CD4-positive, alpha-beta T cell (primary cell): ENCODE measurements around the gene COL25A1. TPM values are rescaled to one million over a fixed set of nuclear protein-coding genes. Genes with fewer than 3 reads are reported as not detected.

Source experiments
- ATAC-seq: fragments of 200-7000 bp; cut with Tn5 transposase; one replicate; pipeline ENCODE4 v1.10.0; 2022; ENCODE audit warnings: mild to moderate bottlenecking; ENCODE audit not compliant: poor library complexity
- CTCF ChIA-PET: fragments of 350-600 bp; sonication (Branson Sonifier 250); formaldehyde crosslinking; loops from one replicate; lab custom pipeline; 2021; ENCODE audit warnings: antibody characterized with exemption, inconsistent platforms; lab: Charles Lee
- POLR2A ChIA-PET: fragments of 350-600 bp; sonication (Branson Sonifier 250); formaldehyde crosslinking; loops from one replicate; lab custom pipeline; 2021; ENCODE audit warnings: antibody characterized with exemption, inconsistent platforms; lab: Charles Lee
- DNase-seq, 14 experiments: peaks; one replicate each; pipeline ENCODE4 v3.0.0-alpha.2; 2013 to 2020; ENCODE audit warnings: mixed read lengths in 2 of 14
- H3K27ac ChIP-seq, 2 donors: one replicate each; pipeline versions ENCODE4 v1.5.1 to v1.7.0; 2013; ENCODE audit warnings: low read length in 2 of 2, low read depth in 1 of 2, mild to moderate bottlenecking in 1 of 2
- H3K27me3 ChIP-seq, 2 experiments: 1 replicate in 1 of 2; 2 replicates in 1 of 2; pipeline versions ENCODE4 v1.6.1 to v1.7.0; 2013; ENCODE audit warnings: low read length in 2 of 2, control low read depth in 1 of 2, mild to moderate bottlenecking in 1 of 2, moderate library complexity in 1 of 2; ENCODE audit not compliant: insufficient read depth in 2 of 2, control insufficient read depth in 1 of 2
- H3K36me3 ChIP-seq: one replicate; pipeline ENCODE4 v1.6.1; 2013; ENCODE audit warnings: low read length, control low read depth; ENCODE audit not compliant: insufficient read depth
- H3K4me1 ChIP-seq: one replicate; pipeline ENCODE4 v1.6.1; 2013; ENCODE audit warnings: low read length, control low read depth; ENCODE audit not compliant: insufficient read depth
- H3K4me3 ChIP-seq: one replicate; pipeline ENCODE4 v1.5.1; 2013; ENCODE audit warnings: mild to moderate bottlenecking, low read length, moderate library complexity
- H3K9me3 ChIP-seq, 2 experiments: 1 replicate in 1 of 2; 2 replicates in 1 of 2; pipeline versions ENCODE4 v1.6.1 to v1.7.0; 2013; ENCODE audit warnings: low read length in 2 of 2, mild to moderate bottlenecking in 2 of 2, control low read depth in 1 of 2, moderate library complexity in 1 of 2; ENCODE audit not compliant: control insufficient read depth in 1 of 2, insufficient read depth in 1 of 2
- H3K27ac Mint-ChIP-seq: one replicate; pipeline ENCODE4 v1.8.0; 2020; ENCODE audit warnings: mixed read lengths
- H3K27me3 Mint-ChIP-seq: one replicate; pipeline ENCODE4 v1.8.0; 2021; ENCODE audit warnings: mixed read lengths
- H3K36me3 Mint-ChIP-seq: one replicate; pipeline ENCODE4 v1.8.0; 2021; ENCODE audit warnings: low read depth, mixed read lengths
- H3K4me1 Mint-ChIP-seq: one replicate; pipeline ENCODE4 v1.8.0; 2021; ENCODE audit warnings: low read depth, mixed read lengths
- H3K4me3 Mint-ChIP-seq: one replicate; pipeline ENCODE4 v1.8.0; 2020; ENCODE audit warnings: mild to moderate bottlenecking, mixed read lengths
- H3K9me3 Mint-ChIP-seq: one replicate; pipeline ENCODE4 v1.8.0; 2020; ENCODE audit warnings: mixed read lengths
- CTCF ChIP-seq: fragments of 200-600 bp; IDR thresholded peaks from one replicate; pipeline ENCODE4 v1.8.0; 2022; ENCODE audit warnings: antibody characterized with exemption, mild to moderate bottlenecking
- intact Hi-C, 2 experiments: fragments of 100-400 bp; cut with DNase I in 1 of 2; cut with micrococcal nuclease in 1 of 2; formaldehyde crosslinking; loops; one replicate each; pipeline versions ENCODE4 v1.15.1 to v1.9.0; 2023 to 2025; cut with DNase I, micrococcal nuclease
- total RNA-seq, 174 experiments: library from RNA in 2 of 174; stranded (reverse) in 2 of 174; gene quantifications; one replicate each; pipeline ENCODE4 v1.2.3 and lab custom pipeline; 2021 to 2026

Gene COL25A1
- total RNA-seq, 2 experiments from 2014 or later = 0.42 TPM; not detected in 1

DNA sequence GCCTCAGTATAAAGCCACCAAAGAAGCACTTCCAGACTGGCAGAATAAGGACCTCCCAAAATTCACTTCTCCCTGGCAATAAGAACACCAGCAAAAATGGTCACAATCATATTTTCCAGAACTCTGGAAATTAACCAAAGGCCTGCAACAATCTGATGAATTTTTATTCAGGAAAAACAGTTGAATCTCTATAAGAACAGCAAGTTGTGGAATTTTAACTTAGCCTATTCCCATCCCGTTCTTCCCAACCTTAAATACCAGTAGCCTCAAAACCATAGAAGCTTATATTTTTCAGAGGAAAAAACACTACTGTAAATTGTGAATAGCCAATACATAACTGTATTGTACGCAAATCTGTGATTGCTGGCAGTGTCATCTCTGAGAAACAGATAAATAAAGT lies 67.9 kb downstream of the COL25A1 start:
- Mint-ChIP-seq H3K36me3 (no peaks in the 10 kb centered on the region), H3K4me3 (no peak overlapping the region), H3K4me1 (no peaks in the 10 kb centered on the region), H3K27ac (no peak overlapping the region), H3K9me3 (peaks cover 6% of the 10 kb centered on the region), H3K27me3 (no peaks in the 10 kb centered on the region)
- CTCF ChIA-PET = no interaction called here
- H3K36me3 ChIP-seq = no peaks in the 10 kb centered on the region
- H3K9me3 ChIP-seq = no peaks in the 10 kb centered on the region
- no peaks in the 10 kb centered on the region for H3K27me3 ChIP-seq
- DNase-seq (no peak), ATAC-seq (no peak)
- POLR2A ChIA-PET = interaction anchor here (0.7 kb wide), 1 partner anchor 33 kb away, joined by 4 read pairs; no protein-coding TSS in a partner anchor
- intact Hi-C loops = no loop called here
- no peak overlapping the region for H3K27ac ChIP-seq
- no peaks in the 10 kb centered on the region for H3K4me1 ChIP-seq
- no peak overlapping the region for H3K4me3 ChIP-seq
- TF ChIP-seq CTCF = no peak

GRCh38 chr4:109233570-109233969 lies 68.9 kb downstream of the COL25A1 start:
- no peaks in the 10 kb centered on the region for H3K4me1 Mint-ChIP-seq
- no peak for ATAC-seq
- Histone ChIP-seq H3K27ac (no peak overlapping the region), H3K9me3 (no peaks in the 10 kb centered on the region), H3K4me1 (no peaks in the 10 kb centered on the region), H3K36me3 (no peaks in the 10 kb centered on the region), H3K4me3 (no peak overlapping the region), H3K27me3 (no peaks in the 10 kb centered on the region)
- H3K9me3 Mint-ChIP-seq = peaks cover 6% of the 10 kb centered on the region
- H3K4me3 Mint-ChIP-seq = no peak overlapping the region
- TF ChIP-seq CTCF = no peak
- H3K27ac Mint-ChIP-seq = no peak overlapping the region
- ChIA-PET CTCF (no interaction called here), POLR2A (no interaction called here)
- H3K36me3 Mint-ChIP-seq = no peaks in the 10 kb centered on the region
- DNase-seq = no peak
- intact Hi-C loops = no loop called here
- no peaks in the 10 kb centered on the region for H3K27me3 Mint-ChIP-seq

GRCh38 chr4:109232681-109233080 lies 69.8 kb downstream of the COL25A1 start:
- H3K27ac ChIP-seq = no peak overlapping the region
- Mint-ChIP-seq H3K27me3 (no peaks in the 10 kb centered on the region), H3K4me1 (no peaks in the 10 kb centered on the region), H3K9me3 (peaks cover 6% of the 10 kb centered on the region), H3K27ac (no peak overlapping the region), H3K4me3 (no peak overlapping the region), H3K36me3 (no peaks in the 10 kb centered on the region)
- ATAC-seq (no peak), DNase-seq (no peak)
- H3K9me3 ChIP-seq = no peaks in the 10 kb centered on the region
- intact Hi-C loops = no loop called here
- no peaks in the 10 kb centered on the region for H3K36me3 ChIP-seq
- ChIA-PET POLR2A (no interaction called here), CTCF (no interaction called here)
- no peak for TF ChIP-seq CTCF
- H3K4me3 ChIP-seq = no peak overlapping the region
- H3K4me1 ChIP-seq = no peaks in the 10 kb centered on the region
- no peaks in the 10 kb centered on the region for H3K27me3 ChIP-seq
